NCI-H2171 treated with DMSO at 0.1 percent for 48 hours (cell line): ENCODE data around the gene RPL27.
"Not testable (repeated sequence)": the region's sequence is repeated elsewhere in the genome, so short reads cannot be mapped to it uniquely, and the experiment has no call there.

ENCODE experiments used
- DNase-seq: peaks from one replicate; lab custom pipeline; 2025; lab: John Stamatoyannopoulos, UW

Gene RPL27

GRCh38 chr17:42993913-42994312, 4.3 kb upstream of the RPL27 start:
- DNase-seq = not testable (repeated sequence)

- no peak for DNase-seq
Measured at GRCh38 chr17:42997390-42997983, 732 bp upstream of the RPL27 start.

- DNase-seq = no peak
Measured at GRCh38 chr17:42999003-42999525, 845 bp downstream of the RPL27 start.

- DNase-seq = not testable (repeated sequence)
Measured at GRCh38 chr17:43000894-43001293, 2.7 kb downstream of the RPL27 start.

GRCh38 chr17:43003542-43004172, 5.4 kb downstream of the RPL27 start:
- peak; percentile 3 for DNase-seq

GRCh38 chr17:43006639-43007551, 8.7 kb downstream of the RPL27 start, which contains the start of gene IFI35:
Gene IFI35 (plus strand): TSS chr17:43006784. CDS start chr17:43006948, 164 bp downstream.
- peak; percentile 48 for DNase-seq

GRCh38 chr17:43010667-43011308, 12.6 kb downstream of the RPL27 start:
- DNase-seq = no peak

GRCh38 chr17:43011728-43012472, 13.7 kb downstream of the RPL27 start:
- DNase-seq = no peak

- no peak for DNase-seq
Measured at GRCh38 chr17:43013296-43013695, 15.1 kb downstream of the RPL27 start.

GRCh38 chr17:43014020-43014648, 15.9 kb downstream of the RPL27 start:
- DNase-seq = no peak

- DNase-seq = no peak
Measured at GRCh38 chr17:43014649-43015542, 16.7 kb downstream of the RPL27 start.

- no peak for DNase-seq
Measured at GRCh38 chr17:43015579-43015978, 17.4 kb downstream of the RPL27 start.

- no peak for DNase-seq
Measured at GRCh38 chr17:43016216-43016615, 18.0 kb downstream of the RPL27 start.

- peak; percentile 23 for DNase-seq
Measured at GRCh38 chr17:43018008-43018853, 20.0 kb downstream of the RPL27 start.

GRCh38 chr17:43018932-43019331, 20.7 kb downstream of the RPL27 start:
- DNase-seq = no peak

GRCh38 chr17:43019418-43019817, 21.2 kb downstream of the RPL27 start:
- DNase-seq = no peak

- no peak for DNase-seq
Measured at GRCh38 chr17:43020030-43020621, 21.9 kb downstream of the RPL27 start.
